Activated CD8-positive, alpha-beta memory T cell treated with anti-CD3 and anti-CD28 coated beads, Interleukin-2, amount 50 U/mL, for 24 hours (primary cell): ENCODE data around the gene SOWAHA.

Experiments
- DNase-seq: peaks from one replicate; pipeline ENCODE4 v3.0.0-alpha.2; 2020; ENCODE audit errors: extremely low read depth

The SOWAHA gene

GRCh38 chr5:132825834-132826391 lies 12.8 kb downstream of the SOWAHA start:
- no peak for DNase-seq

GRCh38 chr5:132826424-132827082 lies 13.5 kb downstream of the SOWAHA start:
- no peak for DNase-seq

- no peak for DNase-seq
These were observed 15.0 kb downstream of the SOWAHA start for GRCh38 chr5:132827943-132828673.

- DNase-seq: no peak
These were observed 15.9 kb downstream of the SOWAHA start for GRCh38 chr5:132828846-132829494.

GRCh38 chr5:132829742-132830435 lies 16.8 kb downstream of the SOWAHA start:
- peak; percentile 10 for DNase-seq

GRCh38 chr5:132830436-132831094 lies 17.5 kb downstream of the SOWAHA start, which contains the start of gene SHROOM1:
Gene SHROOM1, minus strand, starts transcription at chr5:132830647. Its CDS starts 4,507 bp downstream, at chr5:132826140.
- DNase-seq: no peak

GRCh38 chr5:132831095-132831860 lies 18.2 kb downstream of the SOWAHA start:
- no peak for DNase-seq

- no peak for DNase-seq
These were observed 19.5 kb downstream of the SOWAHA start for GRCh38 chr5:132832612-132833011.

- DNase-seq: no peak
These were observed 21.0 kb downstream of the SOWAHA start for GRCh38 chr5:132834057-132834456.

GRCh38 chr5:132836852-132837251 lies 23.8 kb downstream of the SOWAHA start:
- DNase-seq: no peak

GRCh38 chr5:132837868-132838267 lies 24.8 kb downstream of the SOWAHA start:
- no peak for DNase-seq

GRCh38 chr5:132838516-132839282 lies 25.6 kb downstream of the SOWAHA start:
- no peak for DNase-seq

- DNase-seq: no peak
These were observed 26.6 kb downstream of the SOWAHA start for GRCh38 chr5:132839426-132840301.

GRCh38 chr5:132840313-132840712 lies 27.2 kb downstream of the SOWAHA start:
- DNase-seq: no peak

- no peak for DNase-seq
These were observed 27.8 kb downstream of the SOWAHA start for GRCh38 chr5:132840896-132841295.

- DNase-seq: no peak
These were observed 28.2 kb downstream of the SOWAHA start for GRCh38 chr5:132841305-132841704.

- DNase-seq: no peak
These were observed 35.2 kb downstream of the SOWAHA start for GRCh38 chr5:132848270-132848669.

- DNase-seq: no peak
These were observed 36.2 kb downstream of the SOWAHA start for GRCh38 chr5:132849347-132849746.

- no peak for DNase-seq
These were observed 37.0 kb downstream of the SOWAHA start for GRCh38 chr5:132850066-132850465.
